K562 (cell line): ENCODE results near the gene REC8. TPM values are rescaled to one million over a fixed set of nuclear protein-coding genes. Genes with fewer than 3 reads are reported as not detected.
A peak's percentile ranks its signal among the peaks of the same experiment; 100 is the strongest.

ENCODE experiments used
- CXXC5 ChIP-seq: fragments of 250-450 bp; sonication (Bioruptor Pico); IDR thresholded peaks from 2 replicates; pipeline ENCODE4 v1.8.0; 2022; ENCODE audit warnings: inconsistent platforms, mild to moderate bottlenecking, moderate library complexity
- ELF2 ChIP-seq: fragments of 250-450 bp; sonication (Bioruptor Pico); IDR thresholded peaks from 2 replicates; pipeline ENCODE4 v1.5.0; 2021; ENCODE audit warnings: mild to moderate bottlenecking
- FOXP1 ChIP-seq: sonication (generic); formaldehyde crosslinking; IDR thresholded peaks from 2 replicates; pipeline ENCODE4 v1.8.0; 2022; ENCODE audit warnings: mild to moderate bottlenecking, missing genetic modification reagents
- HNRNPK ChIP-seq: fragments of 200-400 bp; formaldehyde crosslinking; IDR thresholded peaks from one replicate; pipeline ENCODE4 v1.6.1; 2018; ENCODE audit warnings: mild to moderate bottlenecking, low read depth, low read length; ENCODE audit not compliant: poor library complexity, severe bottlenecking
- JUN ChIP-seq, 2 experiments: sonication (generic) in 1 of 2; formaldehyde crosslinking in 1 of 2; IDR thresholded peaks; 2 replicates each; pipeline versions ENCODE4 v1.6.1 to v1.8.0; 2012 to 2022; ENCODE audit warnings: borderline replicate concordance in 2 of 2, mild to moderate bottlenecking in 2 of 2, improper control_type of control experiment in 1 of 2, low read depth in 1 of 2, low read length in 1 of 2, missing genetic modification reagents in 1 of 2
- RFX5 ChIP-seq: IDR thresholded peaks from 2 replicates; pipeline ENCODE4 v1.6.1; 2011; ENCODE audit warnings: low read depth, mild to moderate bottlenecking, improper control_type of control experiment, low read length
- RUNX1 ChIP-seq: sonication (generic); IDR thresholded peaks from 2 replicates; pipeline ENCODE4 v1.6.1; 2016; ENCODE audit warnings: antibody characterized with exemption, low read depth
- SUPT5H ChIP-seq: fragments of 450-650 bp; IDR thresholded peaks from 2 replicates; pipeline ENCODE4 v1.6.1; 2016
- ZNF197 ChIP-seq: fragments of 200-800 bp; sonication (Bioruptor generic); IDR thresholded peaks from 2 replicates; pipeline ENCODE4 v1.6.1; 2016; ENCODE audit warnings: low read depth, missing genetic modification characterization, missing compliant biosample characterization
- ZNF586 ChIP-seq: fragments of 450-650 bp; formaldehyde crosslinking; conservative IDR thresholded peaks from 2 replicates; pipeline ENCODE4 v1.4.0; 2020; ENCODE audit warnings: mild to moderate bottlenecking, moderate library complexity
- polyA plus RNA-seq, 8 experiments: library from polyadenylated mRNA; depleted of rRNA in 4 of 8; stranded (reverse) in 5 of 8; unstranded in 3 of 8; fragments of >200 nt; fragmentation: Nextera tagmentation in 2 of 8; fragmentation: Illumina TruSeq in 1 of 8; extraction: Ambion mirVana in 2 of 8; extraction: Trizol in 1 of 8; gene quantifications; 2 replicates each; pipeline versions ENCODE4 v1.2.1 to v1.2.3, GENCODE V29; 2011 to 2014; ENCODE audit warnings: inconsistent platforms in 1 of 8, missing spikeins in 1 of 8
- total RNA-seq, 7 experiments: library from RNA; depleted of rRNA in 6 of 7; stranded (reverse); fragments of >200 nt in 6 of 7; fragmentation: Illumina TruSeq in 2 of 7; extraction: Trizol in 2 of 7; gene quantifications; 2 replicates each; pipeline versions ENCODE4 v1.2.1 to v1.2.3, GENCODE V29; 2011 to 2021; ENCODE audit warnings: low replicate concordance in 1 of 7
- TF ChIP-seq, protein P1 (sequence below), 2 experiments: fragments of 450-650 bp in 1 of 2; sonication (generic) in 1 of 2; formaldehyde crosslinking in 1 of 2; IDR thresholded peaks in 1 of 2; conservative IDR thresholded peaks in 1 of 2; 2 replicates each; pipeline versions ENCODE4 v1.6.1 to v1.8.1; 2016 to 2023; ENCODE audit warnings: mild to moderate bottlenecking in 2 of 2, moderate library complexity in 2 of 2, inconsistent platforms in 1 of 2, missing genetic modification reagents in 1 of 2
- TF ChIP-seq, protein P2 (sequence below): fragments of 450-650 bp; IDR thresholded peaks from 2 replicates; pipeline ENCODE4 v1.6.1; 2014; ENCODE audit warnings: low read depth, mild to moderate bottlenecking, moderate library complexity, borderline replicate concordance
- TF ChIP-seq, protein P3 (sequence below): fragments of 200-800 bp; sonication (Bioruptor generic); IDR thresholded peaks from 2 replicates; pipeline ENCODE4 v1.6.1; 2016; ENCODE audit warnings: missing genetic modification characterization, missing compliant biosample characterization
- TF ChIP-seq, protein P4 (sequence below): sonication (generic); formaldehyde crosslinking; IDR thresholded peaks from 2 replicates; pipeline ENCODE4 v1.9.0; 2022; ENCODE audit warnings: mild to moderate bottlenecking, missing genetic modification reagents
- TF ChIP-seq, protein P5 (sequence below): sonication (generic); formaldehyde crosslinking; IDR thresholded peaks from 2 replicates; pipeline ENCODE4 v1.8.1; 2023; ENCODE audit warnings: mild to moderate bottlenecking, missing genetic modification reagents

The REC8 gene
- total and polyA plus RNA-seq, 9 of the 15 experiments (the other 6 are each of a cell fraction or from before 2014, with no cell fraction given) = 0.11 to 2.5 (median 0.85) TPM

DNA sequence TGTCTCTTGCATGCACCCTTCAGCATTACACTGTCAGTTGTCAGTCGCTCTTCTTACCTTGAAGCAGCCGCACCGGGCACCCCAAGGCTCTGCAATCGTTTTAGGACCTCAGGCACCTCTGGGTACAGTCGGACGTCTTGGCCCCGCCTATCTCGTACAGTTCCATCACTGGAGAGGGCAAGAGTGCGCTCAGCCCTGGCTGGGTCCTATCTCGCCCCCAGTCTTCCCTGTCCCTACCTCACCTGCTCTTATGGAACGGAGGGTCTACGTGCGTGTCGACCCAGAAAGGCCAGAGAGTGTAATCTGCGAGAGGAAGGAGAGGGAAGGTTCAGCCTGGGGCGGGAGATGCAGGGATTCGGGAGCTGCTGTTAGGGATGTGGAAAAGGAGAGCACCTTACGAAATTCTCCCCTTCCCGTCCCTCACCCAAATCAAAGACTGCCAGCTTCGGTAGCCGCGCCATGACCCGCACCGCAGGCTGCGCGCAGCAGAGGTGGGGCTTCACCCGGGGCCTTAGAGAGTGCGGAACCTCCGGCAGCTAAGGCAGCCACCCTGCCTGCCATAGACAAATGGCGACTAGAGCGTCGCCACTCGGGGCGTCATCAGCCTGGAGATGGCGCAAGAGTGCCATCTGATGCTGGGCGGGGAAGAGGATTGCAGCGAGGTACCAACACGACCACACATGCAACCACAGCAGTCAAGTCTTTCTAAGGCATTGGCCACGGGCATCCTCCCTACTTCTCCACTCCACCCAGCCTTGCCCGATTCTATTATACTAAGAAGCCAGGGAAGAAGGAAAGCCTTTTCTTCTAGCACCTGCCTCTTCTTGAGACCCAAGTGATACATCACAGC, 43.8 kb downstream of the REC8 start, which contains the start of gene MDP1 (continued):
- TF ChIP-seq ZNF197 (CRISPR knock-in tag) (no peak), HNRNPK (no peak), CXXC5 (peak; percentile 59; the same call in 1 of the 2 replicates), ELF2 (CRISPR knock-in tag) (no peak), RUNX1 (0 out of 2 replicates have a peak, but pooled peaks have one; percentile 17), RFX5 (no peak), SUPT5H (peak; percentile 81), JUN (IDR thresholded peaks at IDR 0.05; ENCODE audit: borderline replicate concordance, low read depth, low read length) (peak; percentile 24; the same call in 1 of the 2 replicates), JUN (CRISPR knock-in tag; IDR thresholded peaks at IDR 0.05; ENCODE audit: borderline replicate concordance) (0 out of 2 replicates have a peak, but pooled peaks have one; percentile 31), FOXP1 (CRISPR knock-in tag) (peak; percentile 58; the same call in 1 of the 2 replicates), ZNF586 (CRISPR knock-in tag) (no peak)
- TF ChIP-seq, protein P1, sequence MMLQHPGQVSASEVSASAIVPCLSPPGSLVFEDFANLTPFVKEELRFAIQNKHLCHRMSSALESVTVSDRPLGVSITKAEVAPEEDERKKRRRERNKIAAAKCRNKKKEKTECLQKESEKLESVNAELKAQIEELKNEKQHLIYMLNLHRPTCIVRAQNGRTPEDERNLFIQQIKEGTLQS (IDR thresholded peaks at IDR 0.05) = peak; percentile 53
- TF ChIP-seq, protein P1 (CRISPR knock-in tag; conservative IDR thresholded peaks at IDR 0.05) = no peak
- TF ChIP-seq, protein P2, sequence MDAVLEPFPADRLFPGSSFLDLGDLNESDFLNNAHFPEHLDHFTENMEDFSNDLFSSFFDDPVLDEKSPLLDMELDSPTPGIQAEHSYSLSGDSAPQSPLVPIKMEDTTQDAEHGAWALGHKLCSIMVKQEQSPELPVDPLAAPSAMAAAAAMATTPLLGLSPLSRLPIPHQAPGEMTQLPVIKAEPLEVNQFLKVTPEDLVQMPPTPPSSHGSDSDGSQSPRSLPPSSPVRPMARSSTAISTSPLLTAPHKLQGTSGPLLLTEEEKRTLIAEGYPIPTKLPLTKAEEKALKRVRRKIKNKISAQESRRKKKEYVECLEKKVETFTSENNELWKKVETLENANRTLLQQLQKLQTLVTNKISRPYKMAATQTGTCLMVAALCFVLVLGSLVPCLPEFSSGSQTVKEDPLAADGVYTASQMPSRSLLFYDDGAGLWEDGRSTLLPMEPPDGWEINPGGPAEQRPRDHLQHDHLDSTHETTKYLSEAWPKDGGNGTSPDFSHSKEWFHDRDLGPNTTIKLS = peak; percentile 44; the same call in 1 of the 2 replicates
- TF ChIP-seq, protein P3, sequence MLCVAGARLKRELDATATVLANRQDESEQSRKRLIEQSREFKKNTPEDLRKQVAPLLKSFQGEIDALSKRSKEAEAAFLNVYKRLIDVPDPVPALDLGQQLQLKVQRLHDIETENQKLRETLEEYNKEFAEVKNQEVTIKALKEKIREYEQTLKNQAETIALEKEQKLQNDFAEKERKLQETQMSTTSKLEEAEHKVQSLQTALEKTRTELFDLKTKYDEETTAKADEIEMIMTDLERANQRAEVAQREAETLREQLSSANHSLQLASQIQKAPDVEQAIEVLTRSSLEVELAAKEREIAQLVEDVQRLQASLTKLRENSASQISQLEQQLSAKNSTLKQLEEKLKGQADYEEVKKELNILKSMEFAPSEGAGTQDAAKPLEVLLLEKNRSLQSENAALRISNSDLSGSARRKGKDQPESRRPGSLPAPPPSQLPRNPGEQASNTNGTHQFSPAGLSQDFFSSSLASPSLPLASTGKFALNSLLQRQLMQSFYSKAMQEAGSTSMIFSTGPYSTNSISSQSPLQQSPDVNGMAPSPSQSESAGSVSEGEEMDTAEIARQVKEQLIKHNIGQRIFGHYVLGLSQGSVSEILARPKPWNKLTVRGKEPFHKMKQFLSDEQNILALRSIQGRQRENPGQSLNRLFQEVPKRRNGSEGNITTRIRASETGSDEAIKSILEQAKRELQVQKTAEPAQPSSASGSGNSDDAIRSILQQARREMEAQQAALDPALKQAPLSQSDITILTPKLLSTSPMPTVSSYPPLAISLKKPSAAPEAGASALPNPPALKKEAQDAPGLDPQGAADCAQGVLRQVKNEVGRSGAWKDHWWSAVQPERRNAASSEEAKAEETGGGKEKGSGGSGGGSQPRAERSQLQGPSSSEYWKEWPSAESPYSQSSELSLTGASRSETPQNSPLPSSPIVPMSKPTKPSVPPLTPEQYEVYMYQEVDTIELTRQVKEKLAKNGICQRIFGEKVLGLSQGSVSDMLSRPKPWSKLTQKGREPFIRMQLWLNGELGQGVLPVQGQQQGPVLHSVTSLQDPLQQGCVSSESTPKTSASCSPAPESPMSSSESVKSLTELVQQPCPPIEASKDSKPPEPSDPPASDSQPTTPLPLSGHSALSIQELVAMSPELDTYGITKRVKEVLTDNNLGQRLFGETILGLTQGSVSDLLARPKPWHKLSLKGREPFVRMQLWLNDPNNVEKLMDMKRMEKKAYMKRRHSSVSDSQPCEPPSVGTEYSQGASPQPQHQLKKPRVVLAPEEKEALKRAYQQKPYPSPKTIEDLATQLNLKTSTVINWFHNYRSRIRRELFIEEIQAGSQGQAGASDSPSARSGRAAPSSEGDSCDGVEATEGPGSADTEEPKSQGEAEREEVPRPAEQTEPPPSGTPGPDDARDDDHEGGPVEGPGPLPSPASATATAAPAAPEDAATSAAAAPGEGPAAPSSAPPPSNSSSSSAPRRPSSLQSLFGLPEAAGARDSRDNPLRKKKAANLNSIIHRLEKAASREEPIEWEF = no peak
- TF ChIP-seq, protein P4, sequence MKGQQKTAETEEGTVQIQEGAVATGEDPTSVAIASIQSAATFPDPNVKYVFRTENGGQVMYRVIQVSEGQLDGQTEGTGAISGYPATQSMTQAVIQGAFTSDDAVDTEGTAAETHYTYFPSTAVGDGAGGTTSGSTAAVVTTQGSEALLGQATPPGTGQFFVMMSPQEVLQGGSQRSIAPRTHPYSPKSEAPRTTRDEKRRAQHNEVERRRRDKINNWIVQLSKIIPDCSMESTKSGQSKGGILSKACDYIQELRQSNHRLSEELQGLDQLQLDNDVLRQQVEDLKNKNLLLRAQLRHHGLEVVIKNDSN (CRISPR knock-in tag) = no peak
- TF ChIP-seq, protein P5, sequence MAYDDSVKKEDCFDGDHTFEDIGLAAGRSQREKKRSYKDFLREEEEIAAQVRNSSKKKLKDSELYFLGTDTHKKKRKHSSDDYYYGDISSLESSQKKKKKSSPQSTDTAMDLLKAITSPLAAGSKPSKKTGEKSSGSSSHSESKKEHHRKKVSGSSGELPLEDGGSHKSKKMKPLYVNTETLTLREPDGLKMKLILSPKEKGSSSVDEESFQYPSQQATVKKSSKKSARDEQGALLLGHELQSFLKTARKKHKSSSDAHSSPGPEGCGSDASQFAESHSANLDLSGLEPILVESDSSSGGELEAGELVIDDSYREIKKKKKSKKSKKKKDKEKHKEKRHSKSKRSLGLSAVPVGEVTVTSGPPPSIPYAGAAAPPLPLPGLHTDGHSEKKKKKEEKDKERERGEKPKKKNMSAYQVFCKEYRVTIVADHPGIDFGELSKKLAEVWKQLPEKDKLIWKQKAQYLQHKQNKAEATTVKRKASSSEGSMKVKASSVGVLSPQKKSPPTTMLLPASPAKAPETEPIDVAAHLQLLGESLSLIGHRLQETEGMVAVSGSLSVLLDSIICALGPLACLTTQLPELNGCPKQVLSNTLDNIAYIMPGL (CRISPR knock-in tag) = no peak
